Measurements from ENCODE around the gene MIAT.

DNA sequence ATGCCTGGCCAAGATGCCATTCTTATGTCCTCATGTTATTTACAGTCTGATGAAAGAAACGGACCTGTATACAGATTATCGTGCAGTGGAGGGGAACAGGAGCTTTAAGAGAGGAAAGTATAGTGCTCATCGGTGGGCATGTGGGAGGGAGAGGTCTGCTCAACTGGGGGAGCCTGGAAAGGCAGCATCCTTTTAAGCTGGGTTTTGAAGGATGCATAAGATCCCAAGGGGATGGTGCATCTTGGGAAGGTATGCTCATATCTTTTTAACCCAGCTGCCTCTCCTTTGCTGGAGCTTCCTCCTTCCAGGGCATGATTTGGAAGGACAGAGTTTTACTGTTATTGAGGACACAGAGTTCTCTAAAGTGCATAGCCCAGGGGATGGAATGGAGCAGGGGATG is 34.8 kb downstream of the MIAT start:
- TF ChIP-seq, protein P1, sequence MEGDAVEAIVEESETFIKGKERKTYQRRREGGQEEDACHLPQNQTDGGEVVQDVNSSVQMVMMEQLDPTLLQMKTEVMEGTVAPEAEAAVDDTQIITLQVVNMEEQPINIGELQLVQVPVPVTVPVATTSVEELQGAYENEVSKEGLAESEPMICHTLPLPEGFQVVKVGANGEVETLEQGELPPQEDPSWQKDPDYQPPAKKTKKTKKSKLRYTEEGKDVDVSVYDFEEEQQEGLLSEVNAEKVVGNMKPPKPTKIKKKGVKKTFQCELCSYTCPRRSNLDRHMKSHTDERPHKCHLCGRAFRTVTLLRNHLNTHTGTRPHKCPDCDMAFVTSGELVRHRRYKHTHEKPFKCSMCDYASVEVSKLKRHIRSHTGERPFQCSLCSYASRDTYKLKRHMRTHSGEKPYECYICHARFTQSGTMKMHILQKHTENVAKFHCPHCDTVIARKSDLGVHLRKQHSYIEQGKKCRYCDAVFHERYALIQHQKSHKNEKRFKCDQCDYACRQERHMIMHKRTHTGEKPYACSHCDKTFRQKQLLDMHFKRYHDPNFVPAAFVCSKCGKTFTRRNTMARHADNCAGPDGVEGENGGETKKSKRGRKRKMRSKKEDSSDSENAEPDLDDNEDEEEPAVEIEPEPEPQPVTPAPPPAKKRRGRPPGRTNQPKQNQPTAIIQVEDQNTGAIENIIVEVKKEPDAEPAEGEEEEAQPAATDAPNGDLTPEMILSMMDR (IDR thresholded peaks at IDR 0.05), result no peak
- no peak for TF ChIP-seq POLR2A (IDR thresholded peaks at IDR 0.05)

All from tibial nerve (tissue), 3 donors.